ENCODE data around the gene HSF4.

Gene HSF4

GRCh38 chr16:67166598-67167168, 2.1 kb downstream of the HSF4 start:
- DNase-seq: no peak

- no peak for DNase-seq
Observed at GRCh38 chr16:67167588-67167987, 3.0 kb downstream of the HSF4 start.

GRCh38 chr16:67169011-67169451, 4.5 kb downstream of the HSF4 start:
- DNase-seq: no peak

- no peak for DNase-seq
Observed at GRCh38 chr16:67169642-67170167, 5.2 kb downstream of the HSF4 start.

- peak; percentile 0 for DNase-seq
Observed at GRCh38 chr16:67170168-67170948, 5.8 kb downstream of the HSF4 start, which contains the start of gene NOL3. NOL3 (plus strand) TSS chr16:67170538.

- DNase-seq: no peak
Observed at GRCh38 chr16:67170949-67171649, 6.6 kb downstream of the HSF4 start.

GRCh38 chr16:67173323-67173722, 8.8 kb downstream of the HSF4 start:
- no peak for DNase-seq

- peak; percentile 11 for DNase-seq
Observed at GRCh38 chr16:67173808-67174705, 9.5 kb downstream of the HSF4 start.

GRCh38 chr16:67174706-67175231, 10.2 kb downstream of the HSF4 start:
- DNase-seq: no peak

- DNase-seq: no peak
Observed at GRCh38 chr16:67176662-67177061, 12.1 kb downstream of the HSF4 start.

- DNase-seq: peak; percentile 64
Observed at GRCh38 chr16:67177743-67178699, 13.5 kb downstream of the HSF4 start.

- no peak for DNase-seq
Observed at GRCh38 chr16:67179421-67180080, 15.0 kb downstream of the HSF4 start.

GRCh38 chr16:67180166-67180565, 15.6 kb downstream of the HSF4 start:
- no peak for DNase-seq

- no peak for DNase-seq
Observed at GRCh38 chr16:67181346-67181745, 16.8 kb downstream of the HSF4 start.

GRCh38 chr16:67182288-67182687, 17.7 kb downstream of the HSF4 start:
- no peak for DNase-seq

GRCh38 chr16:67183284-67183626, 18.7 kb downstream of the HSF4 start:
- no peak for DNase-seq

- peak; percentile 62 for DNase-seq
Observed at GRCh38 chr16:67183627-67184452, 19.3 kb downstream of the HSF4 start, which contains the start of gene MATCAP1. MATCAP1 (minus strand) TSS chr16:67183963; CDS start chr16:67180610, 3,353 bp downstream.

GRCh38 chr16:67184453-67184994, 20.0 kb downstream of the HSF4 start:
- no peak for DNase-seq

GRCh38 chr16:67184995-67185650, 20.6 kb downstream of the HSF4 start:
- DNase-seq: no peak

Measured in NCI-H1048 (cell line).